GM12874 (cell line): ENCODE results near the gene CHRND.

Experiments used
- CTCF ChIP-seq: IDR thresholded peaks from 2 replicates; pipeline ENCODE4 v1.5.1; 2011; ENCODE audit warnings: low read depth, mild to moderate bottlenecking, control low read depth, low read length, moderate library complexity; ENCODE audit not compliant: insufficient read depth

CHRND gene

DNA sequence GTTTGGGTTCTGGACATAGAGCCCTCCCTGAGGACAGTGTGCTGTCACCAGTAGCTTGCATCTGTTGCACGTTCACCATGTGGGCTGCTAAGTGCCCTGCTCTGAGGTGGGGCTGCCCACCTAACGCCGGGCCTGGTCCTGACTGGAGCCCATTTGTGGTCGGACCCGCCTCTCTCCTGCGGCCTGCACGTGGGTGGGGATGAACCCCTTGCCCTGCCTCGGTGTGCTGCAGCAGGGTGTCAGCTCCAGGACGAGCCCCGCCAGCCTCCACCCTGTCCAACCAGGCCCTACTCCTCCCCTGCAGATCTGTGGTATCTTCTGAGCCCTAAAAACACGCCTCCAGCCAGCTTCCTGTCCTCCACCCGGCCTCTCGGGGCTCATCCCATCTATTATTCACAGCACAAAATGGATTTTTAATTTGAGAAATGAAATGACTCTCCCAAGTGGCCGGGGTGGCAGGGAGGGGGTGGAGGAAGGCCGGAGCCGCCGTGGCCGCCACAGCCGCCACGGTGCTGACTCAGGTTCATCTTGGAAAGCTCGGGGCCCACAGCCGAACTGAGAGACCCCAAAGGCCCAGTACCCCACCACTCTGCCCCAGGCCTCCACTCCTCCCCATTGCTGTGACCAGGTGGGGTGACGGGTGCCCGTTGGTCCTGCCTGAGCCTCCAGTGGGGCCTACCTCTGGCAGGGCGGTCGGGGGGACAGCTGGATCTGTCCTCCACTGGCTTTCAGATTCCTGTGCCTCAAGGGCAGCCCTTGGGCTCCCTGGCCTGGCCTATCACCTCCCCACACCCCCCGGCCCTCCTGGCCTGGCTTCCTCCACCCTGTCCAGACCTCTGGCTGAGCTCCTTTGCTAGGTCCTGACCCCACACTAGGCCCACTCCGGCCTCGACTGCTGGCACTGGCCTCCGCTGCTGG is 35.5 kb upstream of the CHRND start:
- TF ChIP-seq CTCF = no peak

DNA sequence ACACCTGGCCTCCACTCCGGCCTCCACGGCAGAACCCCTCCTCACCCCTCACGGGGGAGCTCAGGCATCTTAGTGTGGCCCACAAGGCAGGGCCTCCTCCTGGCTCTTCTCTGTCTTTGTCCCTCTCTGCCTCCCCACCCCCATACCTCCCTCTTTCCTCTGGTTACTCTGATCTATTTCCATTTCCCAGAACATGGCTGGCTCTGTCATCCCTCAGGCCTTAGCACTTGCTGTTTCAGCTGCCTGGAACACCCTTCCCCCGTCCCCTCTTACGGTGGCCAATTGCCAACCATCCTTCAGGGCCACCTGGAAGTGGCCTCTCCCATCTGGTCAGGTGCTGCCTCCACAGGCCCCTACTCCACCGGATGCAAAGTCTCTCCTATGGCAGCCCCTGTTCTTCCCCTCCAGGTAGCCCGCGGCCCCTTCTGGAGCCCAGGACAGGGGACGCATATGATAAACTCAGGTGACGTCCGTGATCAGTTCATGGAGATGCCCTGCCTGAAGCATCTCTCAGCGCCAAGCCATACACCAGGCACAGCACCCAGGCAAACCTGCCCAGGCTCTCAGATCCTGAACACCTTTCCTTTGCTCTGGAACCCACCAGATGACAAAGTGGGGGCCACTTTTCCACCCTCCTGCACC is 34.7 kb upstream of the CHRND start:
- TF ChIP-seq CTCF = no peak

DNA sequence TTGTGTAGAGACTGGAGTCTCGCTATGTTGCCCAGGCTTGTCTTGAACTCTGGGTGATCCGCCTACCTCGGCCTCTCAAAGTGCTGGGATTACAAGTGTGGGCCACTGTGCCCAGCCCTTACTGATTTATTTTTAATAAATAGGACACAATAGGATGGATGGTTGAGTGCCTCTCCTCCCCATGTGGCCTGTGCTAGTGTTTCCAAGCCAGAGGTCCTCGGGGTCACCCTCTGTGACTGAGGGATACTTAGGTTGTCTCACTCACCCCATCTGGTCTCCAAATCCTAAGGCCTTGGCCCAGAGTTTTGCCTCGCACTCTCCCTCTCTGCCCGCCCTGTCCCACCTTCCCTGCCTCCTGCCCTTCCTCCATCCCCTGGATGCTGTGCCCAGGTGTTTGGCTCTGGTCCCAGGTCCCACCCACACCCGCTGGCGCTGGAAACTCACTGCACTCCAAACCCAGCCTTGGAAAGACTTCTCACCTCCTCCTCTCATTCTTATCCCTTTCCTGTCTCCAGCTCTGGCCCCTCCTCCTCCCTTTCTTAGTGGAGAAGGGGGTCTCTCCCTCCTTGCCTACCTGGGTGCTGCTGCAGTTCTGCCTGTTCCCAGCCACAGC is 33.6 kb upstream of the CHRND start:
- TF ChIP-seq CTCF = no peak

DNA sequence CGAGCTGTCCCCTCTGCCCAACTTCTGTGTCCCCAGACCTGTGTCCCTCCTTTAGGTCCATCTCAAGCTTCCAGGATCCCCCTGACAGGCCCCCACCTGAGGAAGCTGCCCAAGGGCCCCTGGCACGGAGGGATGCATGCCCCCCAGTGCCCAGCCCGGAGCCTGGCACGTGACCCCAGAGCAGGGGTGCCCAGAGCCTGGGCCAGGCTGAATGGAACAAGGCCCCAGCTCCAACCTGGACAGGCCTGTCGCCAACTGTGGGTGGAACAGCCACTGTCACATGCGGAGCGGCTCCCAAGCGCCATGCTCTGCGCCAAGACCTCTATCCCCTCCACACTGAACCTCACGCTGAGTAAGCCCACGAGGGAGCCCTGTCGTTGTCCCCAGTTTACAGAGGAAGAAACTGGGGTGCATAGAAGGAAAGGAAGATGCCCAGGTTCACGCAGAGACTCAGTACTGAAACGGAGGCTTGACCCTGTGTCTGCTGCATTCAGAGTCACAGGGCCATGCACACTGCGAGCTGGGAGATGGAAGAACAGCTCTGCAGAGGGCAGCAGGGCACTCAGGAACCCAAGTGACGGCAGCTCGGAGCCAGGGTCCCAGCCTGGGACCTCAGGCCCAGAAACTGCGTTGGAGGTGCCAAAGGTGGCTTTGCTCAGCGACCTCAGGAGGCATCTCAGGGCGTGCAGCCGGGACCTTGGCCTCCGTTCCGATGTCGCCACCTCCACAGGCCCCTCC is 32.8 kb upstream of the CHRND start:
- TF ChIP-seq CTCF = no peak

DNA sequence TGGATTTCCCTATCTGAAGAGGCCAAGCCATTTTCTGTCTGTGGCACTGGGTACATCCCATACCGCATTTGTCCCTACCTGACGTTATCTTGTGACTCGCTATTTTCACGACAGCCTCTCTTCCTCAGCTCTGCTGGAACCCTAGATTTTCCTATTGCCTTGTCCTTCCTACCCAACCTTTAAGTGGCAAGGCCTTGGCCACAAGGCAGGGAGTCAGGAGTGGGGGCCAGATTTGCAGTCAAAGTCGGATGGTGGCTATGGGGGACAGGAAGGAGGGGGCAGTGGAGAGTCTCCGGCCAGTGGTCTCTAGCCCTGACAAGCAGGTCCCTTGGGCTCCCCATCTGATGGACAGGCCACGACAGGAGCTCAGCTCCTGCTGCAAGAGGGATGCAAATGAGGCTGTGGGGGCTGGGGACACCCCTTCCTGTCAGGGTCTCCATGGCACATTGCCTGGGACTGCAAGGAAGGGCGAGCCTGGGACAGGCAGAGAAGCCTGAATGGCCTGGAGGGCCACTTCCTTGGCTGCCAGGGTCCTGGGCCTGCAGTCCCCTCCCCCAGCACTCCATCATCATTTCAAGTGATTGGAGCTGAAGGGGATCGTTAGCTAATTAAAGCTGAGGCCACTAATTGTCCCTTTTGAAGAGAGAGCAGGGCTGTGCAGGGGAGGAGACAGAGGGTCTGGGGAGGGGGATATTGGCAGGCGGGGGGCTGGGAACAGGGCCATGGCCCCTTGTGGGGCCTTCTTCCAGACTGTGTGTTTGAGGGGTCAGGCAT is 32.1 kb upstream of the CHRND start:
- TF ChIP-seq CTCF = no peak

DNA sequence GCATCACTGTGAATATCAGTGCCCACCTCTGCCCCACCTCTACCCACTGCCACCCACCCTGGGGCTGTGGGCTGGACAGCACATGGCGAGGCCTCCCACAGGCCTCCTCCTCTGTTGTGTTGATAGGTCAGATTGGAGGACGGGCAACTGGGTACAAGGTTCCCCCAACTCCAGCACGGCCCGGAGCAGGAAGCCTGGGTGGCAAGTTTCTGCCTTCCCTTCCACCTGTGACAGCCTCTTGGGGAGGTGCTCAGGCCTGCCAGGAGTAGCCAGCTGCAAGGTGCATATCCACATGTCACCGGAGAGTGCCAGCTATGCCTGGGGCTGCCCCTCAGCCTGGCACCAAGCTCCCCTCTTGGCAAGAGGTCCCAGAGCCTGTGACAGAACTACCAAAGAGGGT is 31.4 kb upstream of the CHRND start:
- TF ChIP-seq CTCF = no peak
